K562 (cell line): ENCODE data around the gene OLAH. TPM values are rescaled to one million over a fixed set of nuclear protein-coding genes. Genes with fewer than 3 reads are reported as not detected.

ENCODE experiments used
- ATAC-seq: fragments of 200-7000 bp; cut with Tn5 transposase; 3 replicates; pipeline ENCODE4 v1.9.1; 2020; ENCODE audit warnings: moderate library complexity
- BruUV-seq: library from RNA; stranded (reverse); fragments of 400-500 nt; replicated peaks from 2 replicates; lab custom pipeline; 2021; lab: Mats Ljungman, UMichigan
- CTCF ChIA-PET: fragments of 300-600 bp; formaldehyde crosslinking; extraction: SDS; loops from one replicate; lab custom pipeline; 2021; ENCODE audit warnings: low intra/inter-chr PET ratio; lab: Yijun Ruan, JAX
- POLR2A ChIA-PET: fragments of 300-600, 350-650 bp; sonication (Branson Sonifier 250); formaldehyde crosslinking; extraction: SDS; loops from one replicate; lab custom pipeline; 2021; ENCODE audit warnings: antibody characterized with exemption, inconsistent platforms; lab: Yijun Ruan, JAX
- DNase-seq, 4 experiments: peaks; one replicate each; pipeline versions ENCODE4 v3.0.0 to v3.0.0-alpha.2; 2011 to 2018; ENCODE audit warnings: low spot score in 3 of 4, mixed read lengths in 3 of 4; ENCODE audit errors: extremely low read depth in 1 of 4
- FAIRE-seq: peaks from 2 replicates; lab custom pipeline; 2011; peaks lifted over from hg19 to GRCh38; lab: Jason Lieb, UNC
- H2AFZ ChIP-seq: 2 replicates; pipeline ENCODE4 v1.6.0; 2011; ENCODE audit warnings: low read depth, low read length, control low read depth, inconsistent platforms
- H3K27ac ChIP-seq: fragments of 200-600 bp; 3 replicates; pipeline ENCODE4 v1.8.0; 2011; ENCODE audit warnings: low read depth, mild to moderate bottlenecking, control low read depth, inconsistent platforms, low read length, moderate library complexity, mixed read lengths; ENCODE audit errors: extremely low read depth
- H3K27me3 ChIP-seq, 2 experiments: fragments of 300-600 bp in 1 of 2; 2 replicates in 1 of 2; 3 replicates in 1 of 2; pipeline versions ENCODE4 v1.6.0 to v1.8.0; 2011; ENCODE audit warnings: inconsistent platforms in 2 of 2, low read length in 2 of 2, mild to moderate bottlenecking in 1 of 2, mixed read lengths in 1 of 2, moderate library complexity in 1 of 2; ENCODE audit not compliant: control insufficient read depth in 2 of 2, insufficient read depth in 2 of 2
- H3K36me3 ChIP-seq: fragments of 300-600 bp; 3 replicates; pipeline ENCODE4 v1.8.0; 2011; ENCODE audit warnings: mild to moderate bottlenecking, low read length, inconsistent platforms; ENCODE audit not compliant: control insufficient read depth, insufficient read depth
- H3K4me1 ChIP-seq, 2 experiments: fragments of 200-600 bp in 1 of 2; replicated peaks in 1 of 2; 2 replicates in 1 of 2; 3 replicates in 1 of 2; pipeline versions ENCODE4 v1.5.1 to v1.8.0; 2011; ENCODE audit warnings: inconsistent platforms in 2 of 2, low read length in 2 of 2, mild to moderate bottlenecking in 1 of 2, mixed read lengths in 1 of 2, moderate library complexity in 1 of 2; ENCODE audit not compliant: control insufficient read depth in 2 of 2, insufficient read depth in 2 of 2
- H3K4me2 ChIP-seq: 2 replicates; pipeline ENCODE4 v1.6.1; 2011; ENCODE audit warnings: low read length, control low read depth, inconsistent platforms, mixed read lengths; ENCODE audit not compliant: insufficient read depth
- H3K4me3 ChIP-seq: fragments of 200-600 bp; sonication (generic), shearing (Covaris generic); 2 replicates; pipeline ENCODE4 v1.5.1; 2016; ENCODE audit warnings: control low read depth, inconsistent platforms
- H3K79me2 ChIP-seq: fragments of 200-600 bp; 3 replicates; pipeline ENCODE4 v1.8.0; 2011; ENCODE audit warnings: low read length, inconsistent platforms; ENCODE audit not compliant: control insufficient read depth, insufficient read depth
- H3K9ac ChIP-seq, 2 experiments: 2 replicates each; pipeline versions ENCODE4 v1.6.0 to v1.6.1; 2011; ENCODE audit warnings: low read depth in 2 of 2, low read length in 2 of 2, control low read depth in 1 of 2, inconsistent platforms in 1 of 2, mild to moderate bottlenecking in 1 of 2, mixed read lengths in 1 of 2; ENCODE audit not compliant: insufficient read depth in 1 of 2
- H3K9me1 ChIP-seq: one replicate; pipeline ENCODE4 v1.6.0; 2011; ENCODE audit warnings: inconsistent platforms, mild to moderate bottlenecking, low read length, moderate library complexity; ENCODE audit not compliant: control insufficient read depth, insufficient read depth
- H3K9me3 ChIP-seq: replicated peaks from 2 replicates; pipeline ENCODE4 v1.5.1; 2011; ENCODE audit warnings: low read depth, low read length, inconsistent platforms; ENCODE audit not compliant: control insufficient read depth, insufficient read depth
- H4K20me1 ChIP-seq: replicated peaks from 2 replicates; pipeline ENCODE4 v1.6.1; 2011; ENCODE audit warnings: low read length, inconsistent platforms, mixed read lengths; ENCODE audit not compliant: control insufficient read depth, insufficient read depth
- BACH1 ChIP-seq: fragments of 200-800 bp; sonication (Bioruptor generic); IDR thresholded peaks from 2 replicates; pipeline ENCODE4 v1.6.1; 2016; ENCODE audit warnings: missing genetic modification characterization, missing compliant biosample characterization
- CHCHD3 ChIP-seq: fragments of 250-450 bp; sonication (Bioruptor Pico); IDR thresholded peaks from 2 replicates; pipeline ENCODE4 v2.1.2; 2022; ENCODE audit warnings: mild to moderate bottlenecking
- IFI16 ChIP-seq: fragments of 250-450 bp; sonication (Bioruptor Pico); IDR thresholded peaks from 2 replicates; pipeline ENCODE4 v2.1.2; 2022; ENCODE audit warnings: mild to moderate bottlenecking, inconsistent platforms
- KLF16 ChIP-seq: IDR thresholded peaks from 2 replicates; pipeline ENCODE4 v1.6.1; 2016; ENCODE audit warnings: antibody characterized with exemption
- L3MBTL2 ChIP-seq: fragments of 450-650 bp; IDR thresholded peaks from 2 replicates; pipeline ENCODE4 v1.6.1; 2016; ENCODE audit warnings: mild to moderate bottlenecking, moderate library complexity
- NCOR1 ChIP-seq: fragments of 450-650 bp; IDR thresholded peaks from 2 replicates; pipeline ENCODE4 v1.6.1; 2016; ENCODE audit warnings: mild to moderate bottlenecking, moderate library complexity
- NEUROD1 ChIP-seq: fragments of 150-350 bp; IDR thresholded peaks from 2 replicates; pipeline ENCODE4 v1.6.1; 2014; ENCODE audit warnings: borderline replicate concordance, low read length, low read depth; ENCODE audit not compliant: partially characterized antibody
- NFIC ChIP-seq: fragments of 450-650 bp; IDR thresholded peaks from 2 replicates; pipeline ENCODE4 v1.6.1; 2017; ENCODE audit warnings: mild to moderate bottlenecking, inconsistent platforms
- POLR2A ChIP-seq: fragments of 450-650 bp; conservative IDR thresholded peaks from 2 replicates; pipeline ENCODE4 v1.6.1; 2016
- POLR3G ChIP-seq: IDR thresholded peaks from 2 replicates; pipeline ENCODE4 v1.6.1; 2011; ENCODE audit not compliant: insufficient read length, insufficient replicate concordance; ENCODE audit errors: extremely low read depth
- TCFL5 ChIP-seq: fragments of 250-450 bp; sonication (Bioruptor Pico); conservative IDR thresholded peaks from 2 replicates; pipeline ENCODE4 v1.6.1; 2021; ENCODE audit warnings: mild to moderate bottlenecking, moderate library complexity, matching md5 sums
- TSC22D4 ChIP-seq: fragments of 450-650 bp; IDR thresholded peaks from 2 replicates; pipeline ENCODE4 v1.6.1; 2016; ENCODE audit warnings: missing genetic modification characterization, missing biosample characterization, control low read depth
- XRCC3 ChIP-seq: fragments of 450-650 bp; IDR thresholded peaks from 2 replicates; pipeline ENCODE4 v1.6.1; 2017; ENCODE audit warnings: mild to moderate bottlenecking, moderate library complexity
- XRCC5 ChIP-seq: fragments of 200-400 bp; formaldehyde crosslinking; IDR thresholded peaks from 2 replicates; pipeline ENCODE4 v1.6.1; 2017; ENCODE audit warnings: low read depth, mild to moderate bottlenecking, low read length
- ZNF212 ChIP-seq: fragments of 450-650 bp; formaldehyde crosslinking; IDR thresholded peaks from 2 replicates; pipeline ENCODE4 v1.4.0; 2020; ENCODE audit warnings: mild to moderate bottlenecking
- ZNF41 ChIP-seq: fragments of 250-450 bp; sonication (Bioruptor Pico); conservative IDR thresholded peaks from 2 replicates; pipeline ENCODE4 v1.4.0; 2020; ENCODE audit warnings: mild to moderate bottlenecking
- WGBS: fragments of 100-300 bp; shearing (Covaris generic); methylation state at CpG from one replicate; pipeline ENCODE4 v1.1.6; 2016; ENCODE audit warnings: low coverage, mixed read lengths; ENCODE audit not compliant: insufficient coverage; ENCODE audit errors: missing lambda C conversion rate; 5-methylcytosine and 5-hydroxymethylcytosine counted together
- in situ Hi-C: fragments of 300-500 bp; cut with MboI; formaldehyde crosslinking; loops from 4 replicates; pipeline ENCODE4 v1.15.0; 2018; ENCODE audit warnings: inconsistent platforms, mixed read lengths
- intact Hi-C: fragments of 100-400 bp; cut with micrococcal nuclease; formaldehyde crosslinking; loops from 2 replicates; pipeline ENCODE4 v1.14.2; 2022
- polyA plus RNA-seq, 8 experiments: library from polyadenylated mRNA; depleted of rRNA in 4 of 8; stranded (reverse) in 5 of 8; unstranded in 3 of 8; fragments of >200 nt; fragmentation: Nextera tagmentation in 2 of 8; fragmentation: Illumina TruSeq in 1 of 8; extraction: Ambion mirVana in 2 of 8; extraction: Trizol in 1 of 8; gene quantifications; 2 replicates each; pipeline versions ENCODE4 v1.2.1 to v1.2.3, GENCODE V29; 2011 to 2014; ENCODE audit warnings: inconsistent platforms in 1 of 8, missing spikeins in 1 of 8
- total RNA-seq, 7 experiments: library from RNA; depleted of rRNA in 6 of 7; stranded (reverse); fragments of >200 nt in 6 of 7; fragmentation: Illumina TruSeq in 2 of 7; extraction: Trizol in 2 of 7; gene quantifications; 2 replicates each; pipeline versions ENCODE4 v1.2.1 to v1.2.3, GENCODE V29; 2011 to 2021; ENCODE audit warnings: low replicate concordance in 1 of 7
- TF ChIP-seq, protein P1 (sequence below): sonication (generic); formaldehyde crosslinking; IDR thresholded peaks from 2 replicates; pipeline ENCODE4 v1.8.0; 2022; ENCODE audit warnings: mild to moderate bottlenecking, missing genetic modification reagents
- TF ChIP-seq, protein P2 (sequence below): sonication (generic); formaldehyde crosslinking; IDR thresholded peaks from 2 replicates; pipeline ENCODE4 v1.8.1; 2022; ENCODE audit warnings: missing genetic modification reagents
- TF ChIP-seq, protein P3 (sequence below): sonication (generic); formaldehyde crosslinking; IDR thresholded peaks from 2 replicates; pipeline ENCODE4 v1.8.0; 2022; ENCODE audit warnings: missing genetic modification reagents, mild to moderate bottlenecking, moderate library complexity, borderline replicate concordance

Gene OLAH
- total and polyA plus RNA-seq, 9 of the 15 experiments (the other 6 are each of a cell fraction or from before 2014, with no cell fraction given) = 0.11 to 0.45 (median 0.18) TPM; not detected in 3

DNA sequence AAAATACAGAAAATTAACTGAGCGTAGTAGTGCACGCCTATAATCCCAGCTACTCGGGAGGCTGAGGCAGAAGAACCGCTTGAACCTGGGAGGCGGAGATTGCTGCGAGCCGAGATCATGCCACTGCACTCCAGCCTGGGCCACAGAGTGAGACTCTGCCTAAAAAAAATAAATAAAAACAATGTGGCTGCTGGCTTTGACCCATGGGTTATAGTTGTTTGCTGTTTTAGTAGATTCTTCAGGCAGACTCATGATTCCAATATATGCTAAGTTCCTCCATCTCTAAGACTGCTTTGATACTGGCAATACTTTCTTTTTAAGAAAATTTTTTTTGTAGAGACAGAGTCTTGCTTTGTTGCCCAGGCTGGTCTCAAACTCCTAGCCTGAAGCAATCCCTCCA lies 8.4 kb downstream of the OLAH start:
- H3K36me3 ChIP-seq = no peaks in the 10 kb centered on the region
- POLR2A ChIA-PET = interaction anchor here (0.7 kb wide), 1 partner anchor 477 kb away, joined by 3 read pairs; no protein-coding TSS in a partner anchor
- H3K4me1 ChIP-seq = no peaks in the 10 kb centered on the region; a peak in 1 of 5 replicates
- no peak for FAIRE-seq
- no TSS peak for BruUV-seq
- 14% methylated on average over 7 of the region's 7 CpGs for WGBS
- no peaks in the 10 kb centered on the region for H3K9me1 ChIP-seq
- intact Hi-C loops (no loop called here), in situ Hi-C loops (no loop called here)
- no peak overlapping the region for H3K4me3 ChIP-seq
- no peak for DNase-seq
- H4K20me1 ChIP-seq = no peaks in the 10 kb centered on the region
- ATAC-seq = no peak
- H3K4me2 ChIP-seq = no peak overlapping the region
- no peaks in the 10 kb centered on the region for H3K9me3 ChIP-seq
- H2AFZ ChIP-seq = no peak overlapping the region
- H3K79me2 ChIP-seq = no peaks in the 10 kb centered on the region
- no peak overlapping the region for H3K9ac ChIP-seq
- H3K27ac ChIP-seq = no peak overlapping the region
- H3K27me3 ChIP-seq = peaks cover 0 to 8% of the 10 kb centered on the region in 2 experiments; a peak in 3 of 5 replicates
- CTCF ChIA-PET = no interaction called here
- TF ChIP-seq KLF16 = no peak
- no peak for TF ChIP-seq IFI16 (CRISPR knock-in tag)
- TF ChIP-seq ZNF212 (CRISPR knock-in tag) = no peak
- TF ChIP-seq NFIC = no peak
- TF ChIP-seq BACH1 (tag) = no peak
- TF ChIP-seq TSC22D4 (tag) = no peak
- no peak for TF ChIP-seq TCFL5 (CRISPR knock-in tag)
- TF ChIP-seq, protein P1, sequence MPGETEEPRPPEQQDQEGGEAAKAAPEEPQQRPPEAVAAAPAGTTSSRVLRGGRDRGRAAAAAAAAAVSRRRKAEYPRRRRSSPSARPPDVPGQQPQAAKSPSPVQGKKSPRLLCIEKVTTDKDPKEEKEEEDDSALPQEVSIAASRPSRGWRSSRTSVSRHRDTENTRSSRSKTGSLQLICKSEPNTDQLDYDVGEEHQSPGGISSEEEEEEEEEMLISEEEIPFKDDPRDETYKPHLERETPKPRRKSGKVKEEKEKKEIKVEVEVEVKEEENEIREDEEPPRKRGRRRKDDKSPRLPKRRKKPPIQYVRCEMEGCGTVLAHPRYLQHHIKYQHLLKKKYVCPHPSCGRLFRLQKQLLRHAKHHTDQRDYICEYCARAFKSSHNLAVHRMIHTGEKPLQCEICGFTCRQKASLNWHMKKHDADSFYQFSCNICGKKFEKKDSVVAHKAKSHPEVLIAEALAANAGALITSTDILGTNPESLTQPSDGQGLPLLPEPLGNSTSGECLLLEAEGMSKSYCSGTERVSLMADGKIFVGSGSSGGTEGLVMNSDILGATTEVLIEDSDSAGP (CRISPR knock-in tag) = no peak
- TF ChIP-seq, protein P2, sequence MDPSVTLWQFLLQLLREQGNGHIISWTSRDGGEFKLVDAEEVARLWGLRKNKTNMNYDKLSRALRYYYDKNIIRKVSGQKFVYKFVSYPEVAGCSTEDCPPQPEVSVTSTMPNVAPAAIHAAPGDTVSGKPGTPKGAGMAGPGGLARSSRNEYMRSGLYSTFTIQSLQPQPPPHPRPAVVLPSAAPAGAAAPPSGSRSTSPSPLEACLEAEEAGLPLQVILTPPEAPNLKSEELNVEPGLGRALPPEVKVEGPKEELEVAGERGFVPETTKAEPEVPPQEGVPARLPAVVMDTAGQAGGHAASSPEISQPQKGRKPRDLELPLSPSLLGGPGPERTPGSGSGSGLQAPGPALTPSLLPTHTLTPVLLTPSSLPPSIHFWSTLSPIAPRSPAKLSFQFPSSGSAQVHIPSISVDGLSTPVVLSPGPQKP (CRISPR knock-in tag) = no peak
- no peak for TF ChIP-seq L3MBTL2
- TF ChIP-seq POLR3G = no peak
- no peak for TF ChIP-seq CHCHD3 (CRISPR knock-in tag)
- no peak for TF ChIP-seq NCOR1
- TF ChIP-seq ZNF41 (CRISPR knock-in tag) = no peak
- no peak for TF ChIP-seq POLR2A
- TF ChIP-seq XRCC3 = no peak
- TF ChIP-seq, protein P3, sequence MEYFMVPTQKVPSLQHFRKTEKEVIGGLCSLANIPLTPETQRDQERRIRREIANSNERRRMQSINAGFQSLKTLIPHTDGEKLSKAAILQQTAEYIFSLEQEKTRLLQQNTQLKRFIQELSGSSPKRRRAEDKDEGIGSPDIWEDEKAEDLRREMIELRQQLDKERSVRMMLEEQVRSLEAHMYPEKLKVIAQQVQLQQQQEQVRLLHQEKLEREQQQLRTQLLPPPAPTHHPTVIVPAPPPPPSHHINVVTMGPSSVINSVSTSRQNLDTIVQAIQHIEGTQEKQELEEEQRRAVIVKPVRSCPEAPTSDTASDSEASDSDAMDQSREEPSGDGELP (CRISPR knock-in tag) = no peak
- no peak for TF ChIP-seq NEUROD1
- no peak for TF ChIP-seq XRCC5
- TF ChIP-seq, all 486 proteins: peak for 0
